ENCODE measurements around the gene KRTAP10-9.

DNA sequence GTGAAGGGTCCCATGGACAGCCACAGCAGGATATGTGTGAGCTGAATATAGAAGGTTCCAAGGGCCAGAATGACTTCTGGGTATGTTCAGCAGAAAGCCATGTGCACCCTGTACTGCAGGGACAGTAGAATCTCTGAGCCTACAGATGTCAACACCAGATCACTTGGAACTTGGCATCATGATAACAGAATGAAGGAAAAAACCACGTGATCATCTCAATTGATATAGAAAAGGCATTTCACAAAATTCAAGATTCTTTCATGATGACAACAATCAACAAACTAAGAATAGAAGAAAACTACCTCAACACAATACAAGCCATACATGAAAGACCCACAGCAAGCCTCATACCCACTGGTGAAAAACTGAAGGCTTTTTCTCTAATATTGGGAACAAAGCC, 40.7 kb downstream of the KRTAP10-9 start:
- TF ChIP-seq TAF1 (IDR thresholded peaks at IDR 0.05; ENCODE audit: borderline replicate concordance, insufficient read depth, low read length) (no peak), POLR2AphosphoS5 (IDR thresholded peaks at IDR 0.05; ENCODE audit: low read depth, low read length) (no peak), SIN3A (IDR thresholded peaks at IDR 0.05; ENCODE audit: borderline replicate concordance, insufficient read depth, low read length) (no peak)
